HT-29 (cell line): ENCODE results near the gene RGMB. TPM values are rescaled to one million over a fixed set of nuclear protein-coding genes. Genes with fewer than 3 reads are reported as not detected.
A peak's percentile ranks its signal among the peaks of the same experiment; 100 is the strongest.

Experiments used
- DNase-seq: peaks from one replicate; pipeline ENCODE4 v3.0.0-alpha.2; 2015; ENCODE audit warnings: low spot score
- total RNA-seq: library from RNA; depleted of rRNA; stranded (reverse); fragments of >200 nt; shearing (Covaris generic); gene quantifications from 2 replicates; pipeline ENCODE4 v1.2.3, GENCODE V29; 2014

RGMB gene
- total RNA-seq, 1 experiment from 2014 or later, result 14.3 TPM

GRCh38 chr5:98768160-98768959, 5.1 kb upstream of the RGMB start:
- DNase-seq, result peak; percentile 78

- DNase-seq, result peak; percentile 28
Observed at GRCh38 chr5:98768960-98769209, 4.6 kb upstream of the RGMB start.

GRCh38 chr5:98769210-98769958, 4.1 kb upstream of the RGMB start:
- peak; percentile 30 for DNase-seq

GRCh38 chr5:98769959-98770208, 3.6 kb upstream of the RGMB start:
- DNase-seq, result no peak

- DNase-seq, result peak; percentile 62
Observed at GRCh38 chr5:98770209-98770910, 3.1 kb upstream of the RGMB start.

- peak; percentile 61 for DNase-seq
Observed at GRCh38 chr5:98770911-98771322, 2.5 kb upstream of the RGMB start.

GRCh38 chr5:98771382-98772109, 1.9 kb upstream of the RGMB start:
- DNase-seq, result peak; percentile 91

GRCh38 chr5:98772415-98773213, 849 bp upstream of the RGMB start:
- no peak for DNase-seq

GRCh38 chr5:98773214-98773463, 324 bp upstream of the RGMB start:
- no peak for DNase-seq

GRCh38 chr5:98774192-98775033, 950 bp downstream of the RGMB start:
- DNase-seq, result peak; percentile 74

GRCh38 chr5:98775246-98776065, 2.0 kb downstream of the RGMB start:
- peak; percentile 18 for DNase-seq

- DNase-seq, result peak; percentile 3
Observed at GRCh38 chr5:98776066-98776705, 2.7 kb downstream of the RGMB start.

- DNase-seq, result no peak
Observed at GRCh38 chr5:98777295-98777694, 3.8 kb downstream of the RGMB start.

- DNase-seq, result no peak
Observed at GRCh38 chr5:98779264-98779877, 5.9 kb downstream of the RGMB start.

GRCh38 chr5:98780390-98780789, 6.9 kb downstream of the RGMB start:
- DNase-seq, result no peak

- DNase-seq, result no peak
Observed at GRCh38 chr5:98781520-98781919, 8.1 kb downstream of the RGMB start.

- DNase-seq, result no peak
Observed at GRCh38 chr5:98781964-98782363, 8.5 kb downstream of the RGMB start.

GRCh38 chr5:98783051-98783649, 9.7 kb downstream of the RGMB start:
- no peak for DNase-seq
